Cardiac fibroblast (primary cell): Measurements from ENCODE around the gene MRPL50.

Experiments used
- DNase-seq, 2 donors: peaks; one replicate each; pipeline versions ENCODE4 v3.0.0 to v3.0.0-alpha.2; 2010; ENCODE audit warnings: low read depth in 2 of 2
- H3K4me3 ChIP-seq, 2 donors: replicated peaks in 1 of 2; 1 replicate in 1 of 2; 2 replicates in 1 of 2; pipeline ENCODE4 v1.5.1; 2011; ENCODE audit warnings: low read depth in 2 of 2, low read length in 2 of 2, mild to moderate bottlenecking in 2 of 2, moderate library complexity in 1 of 2
- CTCF ChIP-seq: IDR thresholded peaks from one replicate; pipeline ENCODE4 v1.5.1; 2011; ENCODE audit warnings: low read depth, mild to moderate bottlenecking, low read length, inconsistent platforms

Gene MRPL50

GRCh38 chr9:101360647-101361046 is 37.8 kb downstream of the MRPL50 start:
- H3K4me3 ChIP-seq, result no peak overlapping the region
- no peak for TF ChIP-seq CTCF
- no peak for DNase-seq

GRCh38 chr9:101359679-101360078 is 38.7 kb downstream of the MRPL50 start:
- DNase-seq, result no peak
- no peak overlapping the region for H3K4me3 ChIP-seq
- no peak for TF ChIP-seq CTCF

GRCh38 chr9:101356619-101357018 is 41.8 kb downstream of the MRPL50 start:
- TF ChIP-seq CTCF, result no peak
- no peak overlapping the region for H3K4me3 ChIP-seq
- DNase-seq, result no peak

- TF ChIP-seq CTCF, result no peak
- no peak overlapping the region for H3K4me3 ChIP-seq
- no peak for DNase-seq
Observed at GRCh38 chr9:101354765-101355708, 43.4 kb downstream of the MRPL50 start.

GRCh38 chr9:101354143-101354764 is 44.2 kb downstream of the MRPL50 start:
- DNase-seq, result no peak
- no peak overlapping the region for H3K4me3 ChIP-seq
- no peak for TF ChIP-seq CTCF

- no peak for DNase-seq
- no peak for TF ChIP-seq CTCF
Observed at GRCh38 chr9:101353683-101354082, 44.7 kb downstream of the MRPL50 start.

More at GRCh38 chr9:101353683-101354082, 44.7 kb downstream of the MRPL50 start:
- H3K4me3 ChIP-seq, result no peak overlapping the region
